NCI-H345 (cell line): Measurements from ENCODE around the gene FGGY.
"Not testable (repeated sequence)": the region's sequence is repeated elsewhere in the genome, so short reads cannot be mapped to it uniquely, and the experiment has no call there.

Source experiments
- DNase-seq: peaks from one replicate; lab custom pipeline; 2025; lab: John Stamatoyannopoulos, UW

The FGGY gene

GRCh38 chr1:59482986-59483385, 186.1 kb downstream of the FGGY start:
- no peak for DNase-seq

GRCh38 chr1:59484096-59484495, 187.2 kb downstream of the FGGY start:
- no peak for DNase-seq

GRCh38 chr1:59485171-59485570, 188.3 kb downstream of the FGGY start:
- no peak for DNase-seq

GRCh38 chr1:59485949-59486348, 189.1 kb downstream of the FGGY start:
- DNase-seq, result no peak

GRCh38 chr1:59486615-59487014, 189.7 kb downstream of the FGGY start:
- DNase-seq, result no peak

GRCh38 chr1:59487335-59488031, 190.6 kb downstream of the FGGY start:
- DNase-seq, result no peak

GRCh38 chr1:59492500-59492899, 195.6 kb downstream of the FGGY start:
- DNase-seq, result no peak

- no peak for DNase-seq
These were observed 197.4 kb downstream of the FGGY start for GRCh38 chr1:59494145-59494833.

GRCh38 chr1:59496156-59496555, 199.3 kb downstream of the FGGY start:
- not testable (repeated sequence) for DNase-seq

GRCh38 chr1:59497616-59498015, 200.7 kb downstream of the FGGY start:
- DNase-seq, result no peak

- DNase-seq, result peak; percentile 14
These were observed 201.7 kb downstream of the FGGY start for GRCh38 chr1:59498640-59499039.

- no peak for DNase-seq
These were observed 202.5 kb downstream of the FGGY start for GRCh38 chr1:59499273-59499942.

- no peak for DNase-seq
These were observed 203.2 kb downstream of the FGGY start for GRCh38 chr1:59499943-59500569.

GRCh38 chr1:59500950-59501742, 204.3 kb downstream of the FGGY start:
- DNase-seq, result no peak

- DNase-seq, result no peak
These were observed 205.3 kb downstream of the FGGY start for GRCh38 chr1:59502009-59502691.

- DNase-seq, result no peak
These were observed 207.4 kb downstream of the FGGY start for GRCh38 chr1:59504276-59504675.

GRCh38 chr1:59505596-59506028, 208.7 kb downstream of the FGGY start:
- DNase-seq, result peak; percentile 38

GRCh38 chr1:59506952-59507351, 210.1 kb downstream of the FGGY start:
- no peak for DNase-seq

GRCh38 chr1:59509341-59509875, 212.5 kb downstream of the FGGY start:
- DNase-seq, result no peak

- DNase-seq, result no peak
These were observed 213.4 kb downstream of the FGGY start for GRCh38 chr1:59510249-59510648.
